GM12801 (cell line): ENCODE results near the gene REPS2.

Experiments
- CTCF ChIP-seq: IDR thresholded peaks from one replicate; pipeline ENCODE4 v1.5.1; 2011; ENCODE audit warnings: control low read depth; ENCODE audit not compliant: insufficient read length; ENCODE audit errors: extremely low read depth

Gene REPS2

GRCh38 chrX:17021851-17022604 lies 75.6 kb downstream of the REPS2 start:
- no peak for TF ChIP-seq CTCF

GRCh38 chrX:17023661-17024060 lies 77.2 kb downstream of the REPS2 start:
- no peak for TF ChIP-seq CTCF

- TF ChIP-seq CTCF: no peak
Measured at GRCh38 chrX:17024886-17025285, 78.4 kb downstream of the REPS2 start.

- no peak for TF ChIP-seq CTCF
Measured at GRCh38 chrX:17025621-17026302, 79.3 kb downstream of the REPS2 start.

GRCh38 chrX:17027931-17028330 lies 81.5 kb downstream of the REPS2 start:
- no peak for TF ChIP-seq CTCF

GRCh38 chrX:17028356-17028755 lies 81.9 kb downstream of the REPS2 start:
- no peak for TF ChIP-seq CTCF

- TF ChIP-seq CTCF: no peak
Measured at GRCh38 chrX:17030092-17030491, 83.6 kb downstream of the REPS2 start.
